HG03354 (cell line): ENCODE data around the gene ANAPC7.

Source experiments
- ATAC-seq: cut with Tn5 transposase; IDR thresholded peaks from one replicate; pipeline ENCODE4 v1.9.1; 2021; ENCODE audit warnings: mild to moderate bottlenecking; ENCODE audit not compliant: unreplicated experiment, poor library complexity, severe bottlenecking

ANAPC7 gene

GRCh38 chr12:110330544-110330943 is 73.0 kb downstream of the ANAPC7 start:
- no peak for ATAC-seq

DNA sequence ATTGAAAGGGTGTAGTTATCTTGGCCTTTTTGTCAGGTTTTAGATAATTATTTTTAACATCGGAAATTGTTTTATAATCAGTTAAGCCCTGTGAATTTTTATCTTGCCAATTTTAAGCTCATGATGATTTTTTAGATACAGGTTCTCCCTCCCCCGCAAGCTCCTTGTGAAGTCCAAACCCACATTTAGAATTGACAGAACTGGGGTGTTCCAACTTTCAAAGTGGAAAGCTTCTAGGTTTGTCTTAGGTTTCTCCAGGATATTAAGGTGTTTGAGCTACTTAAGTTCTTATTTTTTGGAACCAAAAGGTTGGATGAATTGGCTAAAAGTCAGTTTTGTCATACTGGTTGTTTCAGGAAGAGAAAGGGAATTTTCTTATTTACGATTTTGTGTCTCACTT is 73.4 kb downstream of the ANAPC7 start:
- no peak for ATAC-seq

GRCh38 chr12:110329710-110330109 is 73.8 kb downstream of the ANAPC7 start:
- ATAC-seq, result no peak
